MCF 10A (cell line): Measurements from ENCODE around the gene ACBD4. TPM values are rescaled to one million over a fixed set of nuclear protein-coding genes. Genes with fewer than 3 reads are reported as not detected.

Experiments
- BruUV-seq: library from RNA; stranded (reverse); fragments of 400-500 nt; replicated peaks from 2 replicates; lab custom pipeline; 2021; lab: Mats Ljungman, UMichigan
- CTCF ChIA-PET: fragments of 300-600 bp; sonication (Branson Sonifier 250); formaldehyde crosslinking; extraction: SDS; loops from one replicate; lab custom pipeline; 2021; ENCODE audit warnings: antibody characterized with exemption, inconsistent platforms; lab: Yijun Ruan, JAX
- POLR2A ChIA-PET: fragments of 300-600, 350-650 bp; sonication (Branson Sonifier 250); formaldehyde crosslinking; extraction: SDS; loops from one replicate; lab custom pipeline; 2020; ENCODE audit warnings: antibody characterized with exemption, inconsistent platforms; lab: Yijun Ruan, JAX
- DNase-seq: peaks from one replicate; pipeline ENCODE4 v3.0.0-alpha.2; 2018; ENCODE audit not compliant: unreplicated experiment
- H3K27ac Mint-ChIP-seq: one replicate; pipeline ENCODE4 v1.8.0; 2022; ENCODE audit warnings: mild to moderate bottlenecking, low read depth, mixed read lengths; ENCODE audit not compliant: unreplicated experiment
- H3K27me3 Mint-ChIP-seq: one replicate; pipeline ENCODE4 v1.8.0; 2022; ENCODE audit warnings: mixed read lengths; ENCODE audit not compliant: insufficient read depth, unreplicated experiment
- H3K36me3 Mint-ChIP-seq: one replicate; pipeline ENCODE4 v1.8.0; 2022; ENCODE audit warnings: mild to moderate bottlenecking, moderate library complexity, mixed read lengths; ENCODE audit not compliant: insufficient read depth, unreplicated experiment
- H3K4me1 Mint-ChIP-seq: one replicate; pipeline ENCODE4 v1.8.0; 2022; ENCODE audit warnings: mixed read lengths; ENCODE audit not compliant: insufficient read depth, unreplicated experiment
- H3K4me3 Mint-ChIP-seq: one replicate; pipeline ENCODE4 v1.8.0; 2022; ENCODE audit warnings: mild to moderate bottlenecking, moderate library complexity, mixed read lengths; ENCODE audit not compliant: unreplicated experiment
- H3K9me3 Mint-ChIP-seq: one replicate; pipeline ENCODE4 v1.8.0; 2022; ENCODE audit warnings: mixed read lengths; ENCODE audit not compliant: unreplicated experiment
- intact Hi-C: fragments of 100-400 bp; cut with micrococcal nuclease; formaldehyde crosslinking; loops from 2 replicates; pipeline ENCODE4 v1.14.1; 2022
- total RNA-seq: library from RNA; stranded (reverse); gene quantifications from 2 replicates; pipeline ENCODE4 v1.2.3, GENCODE V29; 2022
- TF ChIP-seq, protein P1 (sequence below): fragments of 200-600 bp; IDR thresholded peaks from one replicate; pipeline ENCODE4 v1.8.0; 2022; ENCODE audit warnings: antibody characterized with exemption, mild to moderate bottlenecking; ENCODE audit not compliant: unreplicated experiment

ACBD4 gene
- total RNA-seq, 1 experiment from 2014 or later, result 7.8 TPM

- Mint-ChIP-seq H3K9me3 (no peaks in the 10 kb centered on the region), H3K27me3 (no peaks in the 10 kb centered on the region), H3K36me3 (peaks cover 57% of the 10 kb centered on the region), H3K27ac (no peak overlapping the region), H3K4me1 (no peaks in the 10 kb centered on the region), H3K4me3 (no peak overlapping the region)
- no TSS peak for BruUV-seq
- no peak for DNase-seq
- CTCF ChIA-PET, result no interaction called here
- TF ChIP-seq, protein P1, sequence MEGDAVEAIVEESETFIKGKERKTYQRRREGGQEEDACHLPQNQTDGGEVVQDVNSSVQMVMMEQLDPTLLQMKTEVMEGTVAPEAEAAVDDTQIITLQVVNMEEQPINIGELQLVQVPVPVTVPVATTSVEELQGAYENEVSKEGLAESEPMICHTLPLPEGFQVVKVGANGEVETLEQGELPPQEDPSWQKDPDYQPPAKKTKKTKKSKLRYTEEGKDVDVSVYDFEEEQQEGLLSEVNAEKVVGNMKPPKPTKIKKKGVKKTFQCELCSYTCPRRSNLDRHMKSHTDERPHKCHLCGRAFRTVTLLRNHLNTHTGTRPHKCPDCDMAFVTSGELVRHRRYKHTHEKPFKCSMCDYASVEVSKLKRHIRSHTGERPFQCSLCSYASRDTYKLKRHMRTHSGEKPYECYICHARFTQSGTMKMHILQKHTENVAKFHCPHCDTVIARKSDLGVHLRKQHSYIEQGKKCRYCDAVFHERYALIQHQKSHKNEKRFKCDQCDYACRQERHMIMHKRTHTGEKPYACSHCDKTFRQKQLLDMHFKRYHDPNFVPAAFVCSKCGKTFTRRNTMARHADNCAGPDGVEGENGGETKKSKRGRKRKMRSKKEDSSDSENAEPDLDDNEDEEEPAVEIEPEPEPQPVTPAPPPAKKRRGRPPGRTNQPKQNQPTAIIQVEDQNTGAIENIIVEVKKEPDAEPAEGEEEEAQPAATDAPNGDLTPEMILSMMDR, result no peak
- intact Hi-C loops, result no loop called here
- POLR2A ChIA-PET, result interaction anchor here (0.7 kb wide), 1 partner anchor 187 kb away, joined by 4 read pairs; no protein-coding TSS in a partner anchor
Observed at GRCh38 chr17:45113424-45113754, 22.1 kb upstream of the ACBD4 start.

DNA sequence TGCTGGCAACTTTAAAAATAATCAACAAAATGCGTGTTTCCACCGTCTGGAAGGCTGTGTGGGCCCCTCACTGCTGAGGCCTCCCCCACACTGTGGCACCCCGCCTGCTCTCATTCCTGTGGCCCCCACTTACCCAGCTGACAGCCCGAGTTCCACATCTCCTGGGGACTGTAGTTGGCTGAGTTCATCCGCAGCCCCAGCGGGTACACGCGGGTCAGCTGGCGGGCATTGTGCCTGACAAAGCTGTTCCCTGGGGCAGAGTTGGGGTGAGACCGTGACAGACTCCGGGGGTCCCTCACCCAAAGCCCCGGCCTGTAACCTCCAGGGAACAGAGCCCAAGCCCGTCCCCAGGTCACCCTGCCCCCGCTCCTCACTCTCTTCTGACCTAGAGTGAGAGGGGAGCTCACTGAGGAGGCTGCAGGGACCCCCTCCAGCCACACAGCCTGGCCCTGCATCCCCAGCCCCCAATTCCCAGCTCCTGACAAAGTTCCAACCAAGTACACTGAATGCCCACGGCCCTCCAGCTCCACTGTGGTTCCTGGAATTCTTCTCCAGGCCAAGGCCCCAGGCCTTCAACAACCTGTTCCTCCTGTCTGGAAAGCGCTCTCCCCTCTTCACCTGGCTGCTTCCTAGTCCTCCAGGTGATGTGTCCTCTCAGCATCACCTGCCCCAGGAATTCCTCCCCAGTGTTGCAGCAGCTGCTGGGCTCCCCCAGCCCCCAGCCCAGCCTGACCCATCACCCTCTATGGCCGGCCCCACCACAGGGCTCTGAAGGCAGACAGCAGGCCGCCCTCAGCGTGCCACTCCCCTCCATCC is 21.2 kb upstream of the ACBD4 start:
- ChIA-PET CTCF (no interaction called here), POLR2A (interaction anchor here (0.5 to 0.7 kb wide), 3 partner anchors 67 to 127 kb away, joined by 3 read pairs; no protein-coding TSS in a partner anchor)
- Mint-ChIP-seq H3K36me3 (peaks cover 51% of the 10 kb centered on the region), H3K9me3 (no peaks in the 10 kb centered on the region), H3K27ac (no peak overlapping the region), H3K4me1 (no peaks in the 10 kb centered on the region), H3K4me3 (no peak overlapping the region), H3K27me3 (no peaks in the 10 kb centered on the region)
- TF ChIP-seq, protein P1, result no peak
- BruUV-seq, result no TSS peak
- no peak for DNase-seq
- intact Hi-C loops, result no loop called here

- Mint-ChIP-seq H3K4me1 (no peaks in the 10 kb centered on the region), H3K27ac (no peak overlapping the region), H3K4me3 (no peak overlapping the region), H3K27me3 (no peaks in the 10 kb centered on the region), H3K9me3 (no peaks in the 10 kb centered on the region), H3K36me3 (peaks cover 52% of the 10 kb centered on the region)
- intact Hi-C loops, result no loop called here
- TF ChIP-seq, protein P1, result no peak
- CTCF ChIA-PET, result interaction anchor here (0.7 to 1.8 kb wide), 3 partner anchors 19 to 64 kb away, joined by 3 to 14 read pairs (median 3); partner anchors contain the start of genes ACBD4 and DCAKD
- POLR2A ChIA-PET, result interaction anchor here (0.5 to 1.1 kb wide), 3 partner anchors 10 to 87 kb away, joined by 3 to 4 read pairs (median 3); no protein-coding TSS in a partner anchor
- BruUV-seq, result no TSS peak
- no peak for DNase-seq
Observed at GRCh38 chr17:45115015-45115625, 20.4 kb upstream of the ACBD4 start.

GRCh38 chr17:45115871-45116270 is 19.6 kb upstream of the ACBD4 start:
- Mint-ChIP-seq H3K27me3 (no peaks in the 10 kb centered on the region), H3K27ac (no peak overlapping the region), H3K36me3 (peaks cover 48% of the 10 kb centered on the region), H3K4me3 (no peak overlapping the region), H3K9me3 (no peaks in the 10 kb centered on the region), H3K4me1 (no peaks in the 10 kb centered on the region)
- no peak for DNase-seq
- TF ChIP-seq, protein P1, result no peak
- BruUV-seq, result no TSS peak
- POLR2A ChIA-PET, result interaction anchor here (0.8 to 1.1 kb wide), 2 partner anchors 9 to 11 kb away, joined by 3 to 4 read pairs; no protein-coding TSS in a partner anchor
- intact Hi-C loops, result no loop called here
- CTCF ChIA-PET, result interaction anchor here (1.8 kb wide), 1 partner anchor 20 kb away, joined by 14 read pairs; the partner anchor contains the start of gene ACBD4
